ENCODE measurements around the gene LARP1.

The LARP1 gene

DNA sequence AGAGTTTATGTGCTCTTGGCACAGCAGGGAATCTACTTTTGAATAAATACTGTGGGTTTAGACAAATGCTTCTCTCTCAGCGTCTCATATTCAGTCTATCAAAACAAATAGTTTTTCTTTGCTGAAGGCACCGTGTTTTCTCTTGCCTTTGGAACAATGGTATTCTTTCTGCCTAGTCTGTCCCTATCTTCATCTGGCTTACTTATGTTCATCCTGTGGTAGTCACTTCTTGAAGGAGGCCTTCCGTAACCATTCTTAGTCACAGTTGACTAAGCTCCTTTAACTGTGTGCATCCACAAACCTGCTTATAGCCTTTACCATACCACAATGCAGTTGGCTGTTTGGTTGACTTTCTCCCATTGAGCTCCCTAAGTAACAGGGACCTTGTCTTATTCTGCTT is 45.9 kb downstream of the LARP1 start:
- Histone ChIP-seq H3K4me1 (ENCODE audit: insufficient read depth, low read length) (no peaks in the 10 kb centered on the region), H3K36me3 (ENCODE audit: insufficient read depth, low read length) (peaks cover 75% of the 10 kb centered on the region), H3K27me3 (ENCODE audit: control insufficient read depth in 1 of 2, insufficient read depth in 2 of 2, low read length in 2 of 2) (no peaks in the 10 kb centered on the region), H3K27ac (ENCODE audit: low read depth, low read length) (no peak overlapping the region), H3K9ac (ENCODE audit: low read length) (no peak overlapping the region), H3K4me3 (ENCODE audit: low read depth in 1 of 2, low read length in 2 of 2) (no peak overlapping the region), H3K9me3 (ENCODE audit: low read length) (no peaks in the 10 kb centered on the region)

DNA sequence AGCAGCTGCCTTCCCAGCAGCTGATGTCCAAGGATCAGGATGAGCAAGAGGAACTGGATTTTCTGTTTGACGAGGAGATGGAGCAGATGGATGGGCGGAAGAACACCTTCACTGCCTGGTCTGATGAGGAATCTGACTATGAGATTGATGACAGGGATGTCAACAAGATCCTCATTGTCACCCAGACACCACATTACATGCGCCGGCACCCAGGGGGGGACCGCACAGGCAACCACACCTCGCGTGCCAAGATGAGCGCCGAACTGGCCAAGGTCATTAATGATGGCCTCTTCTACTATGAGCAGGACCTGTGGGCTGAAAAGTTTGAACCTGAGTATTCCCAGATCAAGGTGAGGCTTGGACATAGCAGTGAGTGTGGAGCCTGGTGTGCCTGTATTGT is 46.9 kb downstream of the LARP1 start:
- Histone ChIP-seq H3K4me1 (ENCODE audit: insufficient read depth, low read length) (no peaks in the 10 kb centered on the region), H3K27me3 (ENCODE audit: control insufficient read depth in 1 of 2, insufficient read depth in 2 of 2, low read length in 2 of 2) (no peaks in the 10 kb centered on the region), H3K9me3 (ENCODE audit: low read length) (no peaks in the 10 kb centered on the region), H3K36me3 (ENCODE audit: insufficient read depth, low read length) (peaks cover 80% of the 10 kb centered on the region), H3K4me3 (ENCODE audit: low read depth in 1 of 2, low read length in 2 of 2) (no peak overlapping the region), H3K27ac (ENCODE audit: low read depth, low read length) (no peak overlapping the region), H3K9ac (ENCODE audit: low read length) (no peak overlapping the region)

DNA sequence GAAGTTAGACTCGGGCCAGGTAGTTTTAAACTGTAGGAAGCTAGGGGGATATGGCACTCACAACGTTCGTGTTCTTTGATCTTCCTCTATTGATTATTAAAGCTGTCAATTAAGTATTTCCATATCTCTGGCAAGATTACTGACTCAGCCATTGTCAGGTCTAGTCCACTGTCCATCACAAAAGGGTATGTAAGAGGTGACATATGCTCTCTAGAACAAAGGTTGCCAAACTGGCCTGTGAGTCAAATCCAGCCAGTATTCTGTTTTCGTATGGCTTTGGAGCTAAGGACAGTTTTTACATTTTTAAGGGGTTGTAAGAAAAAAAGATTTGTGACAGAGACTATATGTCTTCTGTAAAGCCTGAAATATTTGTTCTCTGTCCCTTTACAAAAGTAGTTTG is 51.0 kb downstream of the LARP1 start:
- no peak overlapping the region for H3K27ac ChIP-seq (ENCODE audit: low read depth, low read length)
- H3K36me3 ChIP-seq (ENCODE audit: insufficient read depth, low read length), result peaks cover 70% of the 10 kb centered on the region
- H3K4me1 ChIP-seq (ENCODE audit: insufficient read depth, low read length), result no peaks in the 10 kb centered on the region

DNA sequence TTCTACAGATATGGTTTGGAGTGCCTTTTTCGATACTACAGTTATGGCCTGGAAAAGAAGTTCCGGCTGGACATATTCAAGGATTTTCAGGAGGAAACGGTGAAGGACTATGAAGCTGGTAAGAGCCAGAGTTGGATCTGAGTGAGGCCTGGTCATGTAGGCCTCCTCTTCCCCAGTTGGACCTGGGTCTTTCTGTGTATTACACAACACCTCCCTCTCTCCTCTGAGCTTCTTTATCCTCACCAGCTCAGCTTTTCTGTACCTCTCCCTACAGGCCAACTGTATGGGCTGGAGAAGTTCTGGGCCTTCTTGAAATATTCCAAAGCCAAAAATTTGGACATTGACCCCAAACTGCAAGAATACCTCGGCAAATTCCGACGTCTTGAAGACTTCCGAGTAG is 56.1 kb downstream of the LARP1 start:
- peaks cover 69% of the 10 kb centered on the region for H3K36me3 ChIP-seq (ENCODE audit: insufficient read depth, low read length)
- H3K9ac ChIP-seq (ENCODE audit: low read length), result no peak overlapping the region
- H3K4me3 ChIP-seq (ENCODE audit: low read depth in 1 of 2, low read length in 2 of 2), result no peak overlapping the region
- no peaks in the 10 kb centered on the region for H3K27me3 ChIP-seq (ENCODE audit: control insufficient read depth in 1 of 2, insufficient read depth in 2 of 2, low read length in 2 of 2)
- no peak overlapping the region for H3K27ac ChIP-seq (ENCODE audit: low read depth, low read length)
- H3K4me1 ChIP-seq (ENCODE audit: insufficient read depth, low read length), result peaks cover 6% of the 10 kb centered on the region
- H3K9me3 ChIP-seq (ENCODE audit: low read length), result no peaks in the 10 kb centered on the region

More for the DNA sequence above, 51.0 kb downstream of the LARP1 start:
- Histone ChIP-seq H3K27me3 (ENCODE audit: control insufficient read depth in 1 of 2, insufficient read depth in 2 of 2, low read length in 2 of 2) (no peaks in the 10 kb centered on the region), H3K4me3 (ENCODE audit: low read depth in 1 of 2, low read length in 2 of 2) (no peak overlapping the region), H3K9ac (ENCODE audit: low read length) (no peak overlapping the region), H3K9me3 (ENCODE audit: low read length) (no peaks in the 10 kb centered on the region)

DNA sequence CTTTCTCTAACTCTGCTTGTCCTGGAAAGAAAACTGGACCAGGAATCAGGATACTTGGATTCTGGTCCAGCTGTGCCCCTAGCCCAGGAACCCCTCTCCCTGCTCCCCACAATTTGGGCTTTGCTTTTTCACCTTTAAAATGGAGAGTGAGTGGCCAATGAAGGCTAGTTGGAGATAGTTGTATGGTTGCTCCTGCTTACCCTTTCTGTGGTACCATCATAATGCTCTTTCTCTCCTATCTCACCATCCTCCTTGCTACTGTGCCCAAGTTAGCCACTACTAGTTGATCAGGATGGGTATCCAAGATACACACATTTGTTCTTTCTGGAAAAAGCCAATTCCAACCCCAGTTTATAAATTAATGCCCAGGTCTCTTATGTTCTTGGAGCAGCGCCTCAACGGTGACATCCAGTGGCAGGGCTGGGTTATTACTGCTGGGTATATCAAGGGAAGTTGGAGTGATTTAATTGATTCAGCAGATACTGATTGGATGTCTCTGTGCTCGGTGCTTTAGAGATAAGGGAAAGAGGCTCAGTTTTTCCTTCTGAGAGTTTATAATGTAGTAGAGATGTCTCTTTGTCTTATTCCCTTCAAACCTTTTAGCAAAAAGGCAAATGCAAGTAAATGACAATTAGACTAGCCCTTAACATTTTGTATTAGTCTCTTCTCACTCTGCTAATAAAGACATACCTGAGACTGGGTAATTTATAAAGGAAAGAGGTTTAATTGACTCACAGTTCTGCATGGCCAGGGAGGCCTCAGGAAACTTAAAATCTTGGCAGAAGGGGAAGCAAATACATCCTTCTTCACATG is 56.7 kb downstream of the LARP1 start:
- H3K4me3 ChIP-seq (ENCODE audit: low read depth in 1 of 2, low read length in 2 of 2), result no peak overlapping the region
- no peak overlapping the region for H3K27ac ChIP-seq (ENCODE audit: low read depth, low read length)
- H3K4me1 ChIP-seq (ENCODE audit: insufficient read depth, low read length), result peaks cover 9% of the 10 kb centered on the region
- no peaks in the 10 kb centered on the region for H3K27me3 ChIP-seq (ENCODE audit: control insufficient read depth in 1 of 2, insufficient read depth in 2 of 2, low read length in 2 of 2)
- H3K36me3 ChIP-seq (ENCODE audit: insufficient read depth, low read length), result peaks cover 69% of the 10 kb centered on the region
- no peak overlapping the region for H3K9ac ChIP-seq (ENCODE audit: low read length)
- H3K9me3 ChIP-seq (ENCODE audit: low read length), result no peaks in the 10 kb centered on the region

DNA sequence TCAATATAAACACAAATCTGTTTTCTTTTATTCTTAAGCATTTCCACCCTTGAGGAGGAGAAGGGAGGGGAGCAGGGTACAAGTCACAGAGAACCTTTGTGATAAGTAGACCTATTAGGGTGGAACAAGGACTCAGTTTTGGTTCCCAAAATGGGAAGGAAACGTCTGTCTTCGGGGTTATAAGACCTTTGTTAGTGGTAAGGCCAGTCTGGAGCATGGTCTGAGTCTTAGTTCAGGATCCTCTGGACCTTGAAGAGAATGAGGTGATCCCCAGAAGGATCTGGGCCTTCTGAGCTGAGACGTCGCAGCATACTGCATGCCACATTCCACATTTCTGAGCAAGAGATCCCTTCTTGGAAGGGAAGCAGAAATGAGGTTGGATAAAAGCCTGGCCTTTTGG is 58.0 kb downstream of the LARP1 start:
- H3K9ac ChIP-seq (ENCODE audit: low read length), result no peak overlapping the region

DNA sequence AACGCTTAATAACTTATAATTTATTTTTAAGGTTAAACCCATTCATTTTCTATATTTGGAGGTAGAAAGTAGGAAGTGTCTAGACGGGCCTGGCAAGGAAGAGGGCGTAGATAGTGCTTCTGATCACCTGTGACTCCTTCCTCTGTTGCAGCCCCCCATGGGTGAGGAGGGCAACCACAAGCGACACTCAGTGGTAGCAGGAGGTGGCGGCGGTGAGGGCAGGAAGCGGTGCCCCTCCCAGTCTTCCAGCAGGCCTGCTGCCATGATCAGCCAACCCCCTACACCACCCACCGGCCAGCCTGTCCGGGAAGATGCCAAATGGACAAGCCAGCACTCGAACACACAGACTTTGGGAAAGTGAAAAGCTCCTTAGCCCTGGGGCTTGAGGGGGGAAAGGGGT is 58.6 kb downstream of the LARP1 start:
- Histone ChIP-seq H3K4me3 (ENCODE audit: low read depth in 1 of 2, low read length in 2 of 2) (no peak overlapping the region), H3K36me3 (ENCODE audit: insufficient read depth, low read length) (peaks cover 60% of the 10 kb centered on the region), H3K9ac (ENCODE audit: low read length) (no peak overlapping the region), H3K4me1 (ENCODE audit: insufficient read depth, low read length) (peaks cover 24% of the 10 kb centered on the region), H3K27ac (ENCODE audit: low read depth, low read length) (no peak overlapping the region), H3K9me3 (ENCODE audit: low read length) (no peaks in the 10 kb centered on the region), H3K27me3 (ENCODE audit: control insufficient read depth in 1 of 2, insufficient read depth in 2 of 2, low read length in 2 of 2) (no peaks in the 10 kb centered on the region)

More for the DNA sequence above, 58.0 kb downstream of the LARP1 start:
- Histone ChIP-seq H3K4me3 (ENCODE audit: low read depth in 1 of 2, low read length in 2 of 2) (no peak overlapping the region), H3K9me3 (ENCODE audit: low read length) (no peaks in the 10 kb centered on the region), H3K36me3 (ENCODE audit: insufficient read depth, low read length) (peaks cover 66% of the 10 kb centered on the region), H3K27ac (ENCODE audit: low read depth, low read length) (no peak overlapping the region), H3K27me3 (ENCODE audit: control insufficient read depth in 1 of 2, insufficient read depth in 2 of 2, low read length in 2 of 2) (no peaks in the 10 kb centered on the region), H3K4me1 (ENCODE audit: insufficient read depth, low read length) (peaks cover 19% of the 10 kb centered on the region)

DNA sequence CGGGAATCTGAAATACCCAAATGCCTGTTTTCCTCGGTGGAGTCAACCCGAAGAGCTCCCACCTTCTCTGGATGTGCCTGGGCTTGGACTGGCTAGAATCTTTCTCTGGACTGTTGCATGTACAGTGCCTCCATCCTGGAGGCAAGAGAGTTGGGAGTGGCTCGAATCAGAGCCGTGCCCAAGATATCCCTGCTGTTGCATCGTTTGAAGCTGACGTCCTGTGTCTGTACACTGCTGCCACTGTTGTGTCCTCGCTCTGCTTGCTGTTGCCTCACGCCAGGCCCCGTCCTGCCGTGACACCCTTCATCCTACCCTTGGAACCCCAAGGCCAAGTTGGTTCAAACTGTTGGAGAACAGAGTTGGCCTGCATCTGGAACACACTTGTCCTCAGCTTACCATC is 59.8 kb downstream of the LARP1 start:
- H3K9me3 ChIP-seq (ENCODE audit: low read length), result no peaks in the 10 kb centered on the region
- no peak overlapping the region for H3K9ac ChIP-seq (ENCODE audit: low read length)
- no peak overlapping the region for H3K4me3 ChIP-seq (ENCODE audit: low read depth in 1 of 2, low read length in 2 of 2)
- peaks cover 70% of the 10 kb centered on the region for H3K36me3 ChIP-seq (ENCODE audit: insufficient read depth, low read length)
- no peak overlapping the region for H3K27ac ChIP-seq (ENCODE audit: low read depth, low read length)
- no peaks in the 10 kb centered on the region for H3K27me3 ChIP-seq (ENCODE audit: control insufficient read depth in 1 of 2, insufficient read depth in 2 of 2, low read length in 2 of 2)
- peaks cover 26% of the 10 kb centered on the region for H3K4me1 ChIP-seq (ENCODE audit: insufficient read depth, low read length)

DNA sequence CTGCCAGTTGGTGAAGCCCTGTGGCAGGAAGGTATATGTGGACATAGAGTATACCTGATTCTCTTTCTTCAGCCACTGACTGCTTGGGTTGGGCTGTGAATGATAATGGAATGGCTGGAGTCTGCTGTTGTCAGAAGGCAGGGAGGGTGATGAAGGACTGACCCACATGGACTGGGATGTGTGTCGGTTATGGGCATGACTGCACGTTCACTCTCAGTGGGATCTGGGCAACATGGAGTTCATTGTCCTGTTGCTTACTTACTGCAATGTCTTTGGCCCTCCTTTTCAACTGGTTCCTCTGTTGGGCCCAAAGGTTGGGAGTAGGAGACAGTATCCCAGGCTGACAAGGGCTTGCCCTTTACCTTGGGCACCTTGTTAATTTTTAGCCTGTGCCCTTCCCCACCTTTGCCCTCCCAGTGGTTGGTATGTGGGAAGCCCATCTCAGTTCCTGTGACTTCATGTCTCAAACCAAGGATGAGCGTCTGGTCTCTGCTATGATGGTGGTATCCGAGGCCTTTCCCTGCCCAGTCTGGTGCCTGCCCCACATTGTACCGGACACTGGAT is 60.6 kb downstream of the LARP1 start:
- Histone ChIP-seq H3K4me1 (ENCODE audit: insufficient read depth, low read length) (peaks cover 26% of the 10 kb centered on the region), H3K9ac (ENCODE audit: low read length) (no peak overlapping the region), H3K27ac (ENCODE audit: low read depth, low read length) (no peak overlapping the region), H3K27me3 (ENCODE audit: control insufficient read depth in 1 of 2, insufficient read depth in 2 of 2, low read length in 2 of 2) (no peaks in the 10 kb centered on the region), H3K4me3 (ENCODE audit: low read depth in 1 of 2, low read length in 2 of 2) (no peak overlapping the region), H3K36me3 (ENCODE audit: insufficient read depth, low read length) (peaks cover 73% of the 10 kb centered on the region), H3K9me3 (ENCODE audit: low read length) (no peaks in the 10 kb centered on the region)

DNA sequence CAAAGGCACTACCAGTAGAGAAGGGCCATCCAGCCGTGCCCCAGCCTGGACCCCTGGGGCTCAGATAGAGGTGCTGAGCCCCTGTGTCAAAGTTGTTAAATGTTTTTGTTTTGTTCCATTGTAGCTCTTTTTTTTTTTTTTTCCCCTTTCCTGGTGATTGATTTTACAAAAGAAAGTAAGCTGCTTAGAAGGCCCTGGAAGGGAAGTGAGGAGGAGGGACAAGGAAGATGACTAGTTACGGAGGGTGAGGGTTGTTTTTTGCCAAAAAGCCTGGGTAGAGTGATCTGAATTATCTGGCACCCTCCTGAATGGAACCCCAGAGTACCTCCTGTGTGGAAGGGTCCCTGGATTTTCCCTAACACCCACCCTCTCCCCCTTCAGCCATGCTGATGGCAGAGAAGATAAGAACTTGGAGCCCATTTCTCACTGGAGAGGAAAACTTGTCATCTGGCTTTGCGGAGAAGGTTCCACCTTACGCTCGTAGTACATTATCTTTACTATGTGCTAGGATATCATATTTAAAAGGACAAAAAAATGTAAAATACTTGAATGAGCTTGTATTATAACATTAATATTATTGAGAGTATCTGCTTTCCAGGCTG is 61.8 kb downstream of the LARP1 start:
- Histone ChIP-seq H3K4me1 (ENCODE audit: insufficient read depth, low read length) (peaks cover 21% of the 10 kb centered on the region), H3K9ac (ENCODE audit: low read length) (no peak overlapping the region), H3K27ac (ENCODE audit: low read depth, low read length) (no peak overlapping the region), H3K27me3 (ENCODE audit: control insufficient read depth in 1 of 2, insufficient read depth in 2 of 2, low read length in 2 of 2) (no peaks in the 10 kb centered on the region), H3K9me3 (ENCODE audit: low read length) (no peaks in the 10 kb centered on the region), H3K4me3 (ENCODE audit: low read depth in 1 of 2, low read length in 2 of 2) (no peak overlapping the region), H3K36me3 (ENCODE audit: insufficient read depth, low read length) (peaks cover 74% of the 10 kb centered on the region)

DNA sequence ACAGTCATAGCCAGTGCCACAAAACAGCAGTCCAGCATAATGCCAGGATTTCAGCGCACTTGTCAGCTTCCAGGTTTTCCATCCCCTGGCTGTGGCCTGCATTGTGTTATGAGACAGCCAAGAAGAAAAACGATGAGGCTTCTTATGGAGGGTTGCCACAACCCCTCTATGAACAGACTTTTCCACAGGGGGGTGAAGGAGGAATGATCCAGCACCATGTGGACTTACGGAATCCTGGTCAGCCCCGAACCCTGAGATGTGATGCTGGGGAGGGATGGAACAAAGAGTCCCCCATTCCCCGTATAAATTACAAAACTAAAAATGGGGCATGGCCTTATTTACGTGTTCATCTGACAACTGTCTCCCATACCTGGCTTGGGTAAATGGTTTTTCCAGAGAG is 62.6 kb downstream of the LARP1 start:
- H3K27ac ChIP-seq (ENCODE audit: low read depth, low read length), result no peak overlapping the region
- peaks cover 79% of the 10 kb centered on the region for H3K36me3 ChIP-seq (ENCODE audit: insufficient read depth, low read length)
- H3K9ac ChIP-seq (ENCODE audit: low read length), result no peak overlapping the region

More for the DNA sequence above, 62.6 kb downstream of the LARP1 start:
- peaks cover 20% of the 10 kb centered on the region for H3K4me1 ChIP-seq (ENCODE audit: insufficient read depth, low read length)
- no peak overlapping the region for H3K4me3 ChIP-seq (ENCODE audit: low read depth in 1 of 2, low read length in 2 of 2)
- no peaks in the 10 kb centered on the region for H3K9me3 ChIP-seq (ENCODE audit: low read length)
- no peaks in the 10 kb centered on the region for H3K27me3 ChIP-seq (ENCODE audit: control insufficient read depth in 1 of 2, insufficient read depth in 2 of 2, low read length in 2 of 2)
